ENCODE data around the gene ADI1.

DNA sequence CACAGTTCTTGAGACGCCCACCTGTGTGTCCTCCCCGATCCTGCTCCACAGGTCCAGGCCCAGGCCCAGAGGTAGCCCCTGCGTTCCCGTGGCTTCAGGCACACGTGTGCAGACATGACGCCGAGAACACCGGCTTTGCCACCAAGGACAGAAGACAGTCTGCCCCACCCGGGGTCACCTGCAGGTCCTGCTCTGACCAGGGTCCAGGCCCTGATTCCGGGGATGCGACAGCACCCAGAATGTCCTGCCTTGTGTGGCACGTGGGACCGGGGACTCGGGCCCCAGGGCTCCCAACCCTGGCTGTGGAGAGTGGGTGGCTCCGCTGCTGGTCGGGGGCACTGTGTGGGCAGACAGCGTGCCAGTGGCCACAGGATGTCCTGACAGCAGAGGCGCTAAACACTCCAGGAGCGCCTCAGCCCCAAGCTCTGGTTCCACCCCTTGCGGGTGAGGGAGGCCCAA is 36.9 kb downstream of the ADI1 start:
- TF ChIP-seq FOXK2 (IDR thresholded peaks at IDR 0.05) (no peak), ELF4 (IDR thresholded peaks at IDR 0.05) (no peak), FOXA1 (IDR thresholded peaks at IDR 0.05) (no peak), LEF1 (IDR thresholded peaks at IDR 0.05; ENCODE audit: borderline replicate concordance) (no peak), SP1 (IDR thresholded peaks at IDR 0.05) (no peak), ARNT (IDR thresholded peaks at IDR 0.05) (no peak)
